HUES6 (cell line): ENCODE data around the gene RBL2.
"Not testable (repeated sequence)": the region's sequence is repeated elsewhere in the genome, so short reads cannot be mapped to it uniquely, and the experiment has no call there.

Experiments used
- H3K27ac ChIP-seq: 2 replicates; pipeline ENCODE4 v1.7.0; 2013; ENCODE audit warnings: low read depth, mild to moderate bottlenecking, low read length, inconsistent platforms
- H3K27me3 ChIP-seq: 2 replicates; pipeline ENCODE4 v1.6.1; 2013; ENCODE audit warnings: low read length; ENCODE audit not compliant: control insufficient read depth, insufficient read depth
- H3K36me3 ChIP-seq: 2 replicates; pipeline ENCODE4 v1.6.1; 2013; ENCODE audit warnings: low read length; ENCODE audit not compliant: control insufficient read depth, insufficient read depth
- H3K4me1 ChIP-seq: 2 replicates; pipeline ENCODE4 v1.6.1; 2013; ENCODE audit warnings: low read length; ENCODE audit not compliant: control insufficient read depth, insufficient read depth
- H3K4me3 ChIP-seq: 2 replicates; pipeline ENCODE4 v1.5.1; 2013; ENCODE audit warnings: low read depth, low read length
- H3K9ac ChIP-seq: one replicate; pipeline ENCODE4 v1.6.1; 2013; ENCODE audit warnings: mild to moderate bottlenecking, low read length
- H3K9me3 ChIP-seq: 2 replicates; pipeline ENCODE4 v1.6.1; 2013; ENCODE audit warnings: low read depth, low read length; ENCODE audit not compliant: control insufficient read depth, insufficient read depth

The RBL2 gene

GRCh38 chr16:53539759-53540718, 105.8 kb downstream of the RBL2 start:
- H3K27ac ChIP-seq, H3K36me3 ChIP-seq, H3K4me1 ChIP-seq, H3K4me3 ChIP-seq, H3K9me3 ChIP-seq, H3K27me3 ChIP-seq, H3K9ac ChIP-seq: not testable (repeated sequence)
